Measurements from ENCODE around the gene OPALIN.

Gene OPALIN

DNA sequence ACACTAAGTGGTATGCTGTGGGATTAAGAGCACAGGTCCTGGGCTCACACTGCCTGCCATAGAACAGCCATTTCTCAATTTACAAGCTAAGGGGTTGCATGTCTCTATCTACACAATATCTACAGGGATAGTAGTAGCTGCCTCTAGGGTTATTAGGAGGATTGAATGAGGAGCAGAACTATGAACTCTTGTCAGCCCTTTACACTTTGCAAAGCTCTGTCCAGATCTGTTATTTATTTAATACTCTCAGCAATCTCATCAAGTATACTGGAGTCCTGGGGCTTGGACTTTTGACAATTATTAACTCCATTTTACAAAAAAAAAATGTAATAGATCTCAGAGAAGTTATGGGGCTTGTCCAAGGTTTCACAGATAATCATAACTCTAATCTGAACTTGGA, 6.8 kb downstream of the OPALIN start:
- Histone ChIP-seq H3K36me3 (ENCODE audit: low read length) (no peaks in the 10 kb centered on the region), H3K79me2 (ENCODE audit: insufficient read depth, low read length) (no peaks in the 10 kb centered on the region), H3K9me2 (replicated peaks; ENCODE audit: insufficient read depth, low read length) (no peaks in the 10 kb centered on the region), H3K4me2 (ENCODE audit: low read depth, low read length, poor library complexity, severe bottlenecking) (no peak overlapping the region), H3F3A (ENCODE audit: insufficient read depth) (no peaks in the 10 kb centered on the region), H3K27ac (ENCODE audit: low read depth, low read length) (no peak overlapping the region), H3K9me3 (ENCODE audit: insufficient read depth, low read length) (no peaks in the 10 kb centered on the region), H2AFZ (ENCODE audit: low read depth, low read length, severe bottlenecking) (no peak overlapping the region), H3K27me3 (ENCODE audit: low read length) (no peaks in the 10 kb centered on the region), H4K20me1 (ENCODE audit: low read depth, low read length) (no peaks in the 10 kb centered on the region), H3K9ac (ENCODE audit: low read length) (no peak overlapping the region), H3K4me3 (ENCODE audit: insufficient read depth, low read length, poor library complexity, severe bottlenecking) (no peak overlapping the region)
- no peak for TF ChIP-seq EZH2phosphoT487 (conservative IDR thresholded peaks at IDR 0.05; ENCODE audit: low read length)
- TF ChIP-seq, protein P1, sequence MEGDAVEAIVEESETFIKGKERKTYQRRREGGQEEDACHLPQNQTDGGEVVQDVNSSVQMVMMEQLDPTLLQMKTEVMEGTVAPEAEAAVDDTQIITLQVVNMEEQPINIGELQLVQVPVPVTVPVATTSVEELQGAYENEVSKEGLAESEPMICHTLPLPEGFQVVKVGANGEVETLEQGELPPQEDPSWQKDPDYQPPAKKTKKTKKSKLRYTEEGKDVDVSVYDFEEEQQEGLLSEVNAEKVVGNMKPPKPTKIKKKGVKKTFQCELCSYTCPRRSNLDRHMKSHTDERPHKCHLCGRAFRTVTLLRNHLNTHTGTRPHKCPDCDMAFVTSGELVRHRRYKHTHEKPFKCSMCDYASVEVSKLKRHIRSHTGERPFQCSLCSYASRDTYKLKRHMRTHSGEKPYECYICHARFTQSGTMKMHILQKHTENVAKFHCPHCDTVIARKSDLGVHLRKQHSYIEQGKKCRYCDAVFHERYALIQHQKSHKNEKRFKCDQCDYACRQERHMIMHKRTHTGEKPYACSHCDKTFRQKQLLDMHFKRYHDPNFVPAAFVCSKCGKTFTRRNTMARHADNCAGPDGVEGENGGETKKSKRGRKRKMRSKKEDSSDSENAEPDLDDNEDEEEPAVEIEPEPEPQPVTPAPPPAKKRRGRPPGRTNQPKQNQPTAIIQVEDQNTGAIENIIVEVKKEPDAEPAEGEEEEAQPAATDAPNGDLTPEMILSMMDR (IDR thresholded peaks at IDR 0.05; ENCODE audit: insufficient read depth, low read length, poor library complexity, severe bottlenecking): no peak

DNA sequence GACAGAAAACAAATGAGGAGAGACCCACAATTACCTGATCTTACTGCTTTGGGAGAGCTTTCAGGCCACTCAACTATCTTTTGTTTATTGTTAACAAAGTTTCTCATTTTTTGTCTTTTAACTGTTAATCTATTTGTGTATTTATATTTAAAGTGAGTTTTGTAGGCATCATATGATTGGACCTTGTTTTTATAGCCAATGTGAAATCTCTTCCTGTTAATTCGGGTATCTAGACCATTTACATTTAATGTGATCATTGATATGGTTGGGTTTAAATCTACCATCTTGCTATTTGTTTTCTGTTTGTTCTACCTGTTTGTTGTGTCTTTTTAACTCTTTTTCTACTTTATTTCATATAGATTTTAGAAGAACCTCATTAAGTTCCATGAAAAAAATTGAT, 12.5 kb downstream of the OPALIN start:
- no peaks in the 10 kb centered on the region for H3K9me3 ChIP-seq (ENCODE audit: insufficient read depth, low read length)
- H3K4me3 ChIP-seq (ENCODE audit: insufficient read depth, low read length, poor library complexity, severe bottlenecking): no peak overlapping the region
- no peaks in the 10 kb centered on the region for H3K36me3 ChIP-seq (ENCODE audit: low read length)
- no peaks in the 10 kb centered on the region for H3K9me2 ChIP-seq (replicated peaks; ENCODE audit: insufficient read depth, low read length)
- H3K4me2 ChIP-seq (ENCODE audit: low read depth, low read length, poor library complexity, severe bottlenecking): no peak overlapping the region
- H3K27ac ChIP-seq (ENCODE audit: low read depth, low read length): no peak overlapping the region
- no peaks in the 10 kb centered on the region for H4K20me1 ChIP-seq (ENCODE audit: low read depth, low read length)
- H3K9ac ChIP-seq (ENCODE audit: low read length): no peak overlapping the region
- H3K27me3 ChIP-seq (ENCODE audit: low read length): no peaks in the 10 kb centered on the region
- TF ChIP-seq, protein P1 (IDR thresholded peaks at IDR 0.05; ENCODE audit: insufficient read depth, low read length, poor library complexity, severe bottlenecking): no peak
- TF ChIP-seq EZH2phosphoT487 (conservative IDR thresholded peaks at IDR 0.05; ENCODE audit: low read length): no peak
- no peaks in the 10 kb centered on the region for H3K79me2 ChIP-seq (ENCODE audit: insufficient read depth, low read length)
- H2AFZ ChIP-seq (ENCODE audit: low read depth, low read length, severe bottlenecking): no peak overlapping the region
- H3F3A ChIP-seq (ENCODE audit: insufficient read depth): no peaks in the 10 kb centered on the region

DNA sequence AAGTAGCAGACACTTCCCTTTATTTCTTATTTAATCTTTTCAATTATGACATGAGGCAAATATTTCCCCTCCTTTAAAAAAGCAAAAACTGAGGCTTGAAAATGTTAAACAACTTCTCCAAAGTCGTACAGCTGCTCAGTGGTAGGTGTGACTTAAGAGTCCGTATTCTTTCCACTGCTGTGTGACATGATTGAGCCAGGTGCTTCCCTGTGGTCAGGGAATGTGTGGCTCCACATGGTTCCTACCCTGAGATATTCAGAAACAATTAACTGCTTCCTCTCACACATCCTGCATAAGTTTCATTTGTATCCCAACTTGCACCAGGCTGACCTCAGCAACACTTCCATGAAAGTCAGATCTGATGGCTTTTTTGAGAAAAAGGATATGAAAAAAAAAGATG, 13.6 kb downstream of the OPALIN start:
- H3K4me2 ChIP-seq (ENCODE audit: low read depth, low read length, poor library complexity, severe bottlenecking): no peak overlapping the region
- no peak overlapping the region for H3K27ac ChIP-seq (ENCODE audit: low read depth, low read length)

More for the DNA sequence above, 13.6 kb downstream of the OPALIN start:
- Histone ChIP-seq H3K4me3 (ENCODE audit: insufficient read depth, low read length, poor library complexity, severe bottlenecking) (no peak overlapping the region), H3K9me3 (ENCODE audit: insufficient read depth, low read length) (no peaks in the 10 kb centered on the region), H3K79me2 (ENCODE audit: insufficient read depth, low read length) (no peaks in the 10 kb centered on the region), H3K9me2 (replicated peaks; ENCODE audit: insufficient read depth, low read length) (no peaks in the 10 kb centered on the region), H2AFZ (ENCODE audit: low read depth, low read length, severe bottlenecking) (no peak overlapping the region), H3K9ac (ENCODE audit: low read length) (no peak overlapping the region), H3K27me3 (ENCODE audit: low read length) (no peaks in the 10 kb centered on the region), H3K36me3 (ENCODE audit: low read length) (no peaks in the 10 kb centered on the region), H4K20me1 (ENCODE audit: low read depth, low read length) (no peaks in the 10 kb centered on the region), H3F3A (ENCODE audit: insufficient read depth) (no peaks in the 10 kb centered on the region)
- no peak for TF ChIP-seq EZH2phosphoT487 (conservative IDR thresholded peaks at IDR 0.05; ENCODE audit: low read length)
- TF ChIP-seq, protein P1 (IDR thresholded peaks at IDR 0.05; ENCODE audit: insufficient read depth, low read length, poor library complexity, severe bottlenecking): no peak

Data from SU-DHL-6 (cell line).